ENCODE results near the gene KIF26B.

Gene KIF26B

DNA sequence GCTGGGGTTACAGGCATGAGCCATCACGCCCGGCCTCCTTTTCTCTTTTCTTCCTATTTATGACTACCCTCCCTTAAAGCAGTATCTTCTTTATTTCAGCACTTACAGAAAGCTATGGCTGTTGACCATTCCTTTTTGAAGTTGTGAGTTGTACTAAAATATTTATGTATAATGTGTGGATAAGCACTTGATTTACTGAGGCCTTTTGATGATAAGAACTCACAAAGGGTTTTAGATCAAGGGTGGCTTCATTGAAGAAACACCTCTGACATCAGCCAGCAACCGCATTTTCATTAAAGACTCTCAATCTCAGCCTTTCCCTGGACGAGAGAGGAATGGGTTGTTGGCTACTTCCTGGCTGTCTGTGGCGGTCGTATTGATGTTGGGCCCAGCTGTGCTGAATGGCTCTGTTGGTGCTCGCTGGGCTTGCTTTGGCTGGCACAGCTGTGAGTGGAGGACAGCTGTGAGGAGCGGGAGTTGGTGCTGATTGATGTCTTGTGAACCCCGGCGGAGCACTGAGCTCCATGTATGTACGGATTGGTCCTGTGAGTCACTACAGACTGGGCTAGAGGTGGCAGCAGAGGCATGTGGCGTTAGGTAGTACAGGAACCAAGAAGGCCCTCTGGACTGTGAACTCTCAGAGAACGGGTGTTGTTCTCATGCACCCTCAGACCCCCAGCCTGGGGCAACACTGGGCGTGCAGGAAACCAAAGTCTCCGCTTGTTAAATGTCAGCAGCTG, 208.8 kb downstream of the KIF26B start:
- no peak for DNase-seq

DNA sequence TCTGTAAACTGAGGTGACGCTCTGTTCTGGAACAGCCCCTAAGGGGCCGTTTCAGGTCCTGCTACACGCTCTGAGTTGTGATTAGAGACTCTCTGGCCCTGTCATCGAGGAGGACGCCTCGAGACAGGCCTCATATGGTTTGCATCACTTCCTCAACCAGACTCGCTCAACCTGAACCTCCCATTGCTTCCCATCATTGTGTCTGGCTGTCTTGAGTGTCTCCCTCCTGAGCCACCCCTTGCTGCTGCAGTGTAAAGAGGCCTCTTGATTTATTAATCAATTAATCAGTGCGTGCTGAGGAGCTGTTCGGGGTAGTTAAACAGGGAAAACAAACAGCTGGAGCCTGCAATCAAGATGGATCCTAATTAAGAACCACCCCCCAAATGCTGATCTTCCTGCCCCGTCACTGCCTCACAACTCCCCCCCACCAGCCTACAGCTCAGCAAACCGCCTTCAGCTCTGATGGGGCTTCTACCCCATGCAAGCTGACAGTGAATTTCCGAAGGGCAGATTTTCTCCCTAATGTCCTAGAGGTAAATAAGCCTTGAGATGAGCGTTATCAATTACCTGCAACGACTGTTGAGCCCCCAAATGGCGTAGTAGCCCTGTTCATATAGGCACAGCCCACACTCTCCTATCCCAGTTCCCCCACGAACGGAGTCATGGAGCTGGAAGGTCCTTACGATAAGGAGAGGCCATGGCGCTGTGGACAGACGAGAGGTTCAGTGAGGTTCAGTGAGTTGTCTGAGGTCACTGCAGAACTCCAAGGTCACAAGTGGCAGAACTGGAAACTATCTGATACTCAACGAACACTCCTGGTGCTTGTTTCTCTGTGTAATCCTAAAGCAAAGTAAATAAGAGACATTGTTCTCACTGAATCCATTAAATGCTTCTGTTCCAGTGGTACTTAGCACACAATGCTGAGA, 210.6 kb downstream of the KIF26B start:
- no peak for DNase-seq

DNA sequence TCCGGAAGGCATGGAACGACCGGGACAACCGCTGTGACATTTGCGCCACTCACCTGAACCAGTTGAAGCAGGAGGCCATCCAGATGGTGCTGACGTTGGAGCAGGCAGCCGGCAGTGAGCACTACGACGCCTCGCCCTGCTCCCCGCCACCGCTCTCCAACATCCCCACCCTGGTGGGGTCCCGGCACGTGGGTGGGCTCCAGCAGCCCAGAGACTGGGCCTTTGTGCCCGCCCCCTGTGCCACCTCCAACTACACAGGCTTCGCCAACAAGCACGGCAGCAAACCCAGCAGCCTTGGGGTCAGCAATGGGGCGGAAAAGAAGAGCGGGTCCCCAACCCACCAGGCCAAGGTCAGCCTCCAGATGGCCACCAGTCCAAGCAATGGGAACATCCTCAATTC, 212.1 kb downstream of the KIF26B start:
- no peak for DNase-seq

DNA sequence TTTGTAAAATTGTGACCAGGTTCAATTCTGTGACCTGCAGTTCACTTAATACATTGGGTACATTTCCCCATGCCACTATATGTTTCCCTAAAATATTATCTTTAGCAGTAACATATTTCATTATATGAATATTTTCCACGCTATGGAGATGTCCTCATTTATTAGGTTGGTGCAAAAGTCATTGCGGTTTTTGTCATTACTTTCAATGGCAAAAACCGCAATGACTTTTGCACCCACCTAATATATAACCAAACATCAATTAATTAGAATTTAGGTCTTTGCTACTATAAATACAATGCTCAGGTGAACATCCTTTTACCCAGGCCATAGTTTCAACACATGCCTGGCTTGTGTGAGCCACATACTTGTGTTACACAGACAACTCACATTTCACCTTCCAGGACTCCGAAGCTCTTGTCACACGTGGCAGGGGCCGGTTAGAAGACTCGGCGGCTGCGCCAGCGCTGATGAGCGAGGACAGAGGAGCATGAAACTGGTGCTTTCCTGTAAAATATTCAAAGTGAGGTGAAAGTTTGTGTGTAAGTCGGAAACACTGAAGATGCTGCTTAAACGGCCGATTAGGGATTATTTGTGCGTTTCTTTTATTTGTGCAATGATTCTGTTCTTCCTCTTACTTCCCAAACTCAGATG, 215.5 kb downstream of the KIF26B start:
- no peak for DNase-seq

DNA sequence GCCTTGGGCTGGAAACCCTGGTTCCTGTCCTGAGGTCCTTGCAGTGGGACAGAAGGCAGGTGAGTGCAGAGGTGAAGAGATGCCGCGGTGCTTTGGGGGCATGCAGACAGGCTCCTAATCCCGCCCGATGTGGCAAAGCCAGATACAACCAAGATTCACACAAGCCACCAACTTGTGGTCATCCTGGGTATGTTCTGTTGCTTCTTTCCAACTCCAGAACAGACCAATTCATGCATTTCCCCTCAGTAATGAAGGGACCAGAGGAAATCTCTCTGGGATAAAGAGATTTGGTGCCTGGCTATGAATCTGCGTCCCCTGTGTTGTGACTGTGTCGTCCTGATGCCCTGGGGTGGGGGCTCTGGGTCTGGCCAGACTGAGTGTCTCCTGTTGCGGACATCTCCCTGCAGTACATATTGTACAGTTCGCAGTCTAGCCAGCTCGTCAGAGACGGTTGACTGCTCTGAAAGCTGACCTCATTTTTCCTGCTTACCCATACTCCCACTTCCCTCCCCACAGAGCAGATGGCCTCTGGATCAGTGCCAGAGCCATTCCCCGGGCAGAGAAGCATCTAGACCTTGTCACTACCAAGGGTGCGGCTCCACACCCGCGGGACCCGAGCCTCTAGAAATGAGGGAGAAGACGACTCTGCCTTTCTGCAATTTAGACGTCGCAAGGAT, 216.3 kb downstream of the KIF26B start:
- peak; percentile 71 for DNase-seq

DNA sequence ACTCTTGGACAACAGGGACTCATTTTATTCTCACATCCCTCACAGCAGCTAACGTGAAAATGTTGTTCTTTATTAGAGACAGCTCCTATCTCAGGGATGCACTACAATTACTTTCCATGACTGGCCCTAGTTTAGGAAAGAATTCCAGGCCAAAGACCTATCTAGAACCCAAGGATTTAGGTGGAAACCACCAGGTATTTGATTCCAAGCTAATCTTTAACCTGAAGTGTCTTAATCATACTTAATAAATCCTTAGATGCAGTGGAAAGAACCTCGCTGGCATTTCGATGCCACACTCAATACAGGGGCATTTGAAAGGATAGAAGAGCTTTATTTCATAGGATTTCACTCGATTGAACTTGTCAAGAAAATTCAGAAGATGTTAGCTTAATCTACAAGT, 218.3 kb downstream of the KIF26B start:
- no peak for DNase-seq

DNA sequence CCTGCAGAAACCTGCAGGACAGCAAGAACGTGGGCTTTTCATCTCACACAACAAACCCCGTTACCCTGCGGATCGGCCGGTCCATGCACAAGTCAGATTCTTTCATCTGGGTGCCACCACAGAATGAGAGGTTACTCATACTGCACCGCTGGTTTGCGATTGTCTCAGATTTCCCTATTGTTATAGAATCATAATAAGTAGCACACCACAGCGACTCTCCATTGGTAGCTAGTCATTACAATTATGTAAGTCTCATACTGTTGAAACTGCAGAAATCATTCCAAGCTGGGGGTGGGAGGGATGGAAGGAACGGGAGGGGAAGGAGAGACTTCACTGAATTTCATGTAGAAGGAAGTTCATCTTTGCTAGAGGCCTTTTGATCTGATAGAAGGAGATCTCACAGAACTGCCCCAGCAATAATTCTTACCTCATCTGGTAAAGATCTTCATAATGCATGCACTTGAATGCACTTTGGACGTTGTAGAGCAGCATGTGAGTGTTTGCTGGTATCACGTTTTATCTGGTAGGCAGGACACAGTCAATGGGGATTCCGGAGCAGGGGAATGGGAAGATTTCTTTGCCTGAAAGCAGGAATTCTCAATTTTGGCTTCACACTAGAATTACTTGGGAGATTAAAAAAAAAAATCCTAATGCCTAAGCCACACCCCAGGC, 221.1 kb downstream of the KIF26B start:
- no peak for DNase-seq

DNA sequence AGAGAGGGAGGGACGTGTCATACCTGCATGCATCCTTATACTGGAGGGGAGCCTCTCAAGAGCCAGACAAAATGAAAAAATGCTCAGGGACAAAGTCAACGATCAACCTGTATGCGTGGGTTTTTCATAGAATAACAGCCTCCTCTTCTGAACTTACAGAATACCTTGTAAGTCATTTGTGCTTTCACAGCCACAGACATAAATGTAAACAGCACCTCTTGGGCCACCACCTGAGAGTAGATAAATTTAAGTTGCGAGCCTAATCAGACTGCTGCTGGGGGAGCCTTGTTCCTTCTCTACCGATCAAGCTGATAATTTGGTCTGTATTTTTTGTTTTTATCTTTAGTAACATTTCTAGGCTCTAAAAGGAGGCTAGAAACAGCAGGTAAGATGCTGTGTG, 223.1 kb downstream of the KIF26B start:
- no peak for DNase-seq

DNA sequence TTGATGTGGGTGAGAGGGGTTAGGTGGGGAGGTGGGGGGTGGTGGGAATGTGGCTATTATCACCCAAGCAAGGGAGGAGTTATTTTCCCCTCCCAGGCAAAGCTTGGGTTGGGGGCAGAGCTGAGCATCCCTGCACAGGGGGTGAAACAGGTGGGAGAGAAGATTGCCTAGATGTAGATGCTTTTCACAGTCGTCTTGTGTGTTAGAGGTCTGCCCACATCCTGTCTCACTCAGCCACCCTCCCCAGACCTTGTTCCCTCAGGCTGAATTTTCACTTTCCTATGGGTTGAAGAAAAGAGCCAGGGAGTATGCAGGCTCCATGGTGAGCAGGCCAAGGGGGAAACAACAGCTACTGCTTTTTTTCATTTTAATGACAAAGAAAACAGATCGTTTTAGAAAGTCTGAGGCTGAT, 223.5 kb downstream of the KIF26B start:
- no peak for DNase-seq

DNA sequence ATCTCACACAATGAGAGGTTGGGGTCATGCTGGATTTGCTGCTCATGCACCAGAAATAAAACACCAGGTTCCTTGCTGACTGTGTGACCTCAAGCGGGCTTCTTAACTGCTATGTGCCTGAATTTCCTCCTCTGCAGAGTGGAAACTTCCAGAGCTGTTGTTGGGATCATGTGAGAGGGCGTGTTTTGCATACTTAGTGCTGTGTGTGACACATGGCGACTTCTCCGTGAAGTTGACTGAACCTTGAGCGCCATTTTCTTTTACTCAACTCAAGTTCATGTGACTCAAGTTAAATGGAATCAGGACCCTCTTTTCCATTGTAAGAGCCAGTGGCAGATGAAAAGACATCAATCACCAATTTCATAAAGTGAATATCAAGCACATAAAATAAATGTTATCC, 224.0 kb downstream of the KIF26B start:
- no peak for DNase-seq

DNA sequence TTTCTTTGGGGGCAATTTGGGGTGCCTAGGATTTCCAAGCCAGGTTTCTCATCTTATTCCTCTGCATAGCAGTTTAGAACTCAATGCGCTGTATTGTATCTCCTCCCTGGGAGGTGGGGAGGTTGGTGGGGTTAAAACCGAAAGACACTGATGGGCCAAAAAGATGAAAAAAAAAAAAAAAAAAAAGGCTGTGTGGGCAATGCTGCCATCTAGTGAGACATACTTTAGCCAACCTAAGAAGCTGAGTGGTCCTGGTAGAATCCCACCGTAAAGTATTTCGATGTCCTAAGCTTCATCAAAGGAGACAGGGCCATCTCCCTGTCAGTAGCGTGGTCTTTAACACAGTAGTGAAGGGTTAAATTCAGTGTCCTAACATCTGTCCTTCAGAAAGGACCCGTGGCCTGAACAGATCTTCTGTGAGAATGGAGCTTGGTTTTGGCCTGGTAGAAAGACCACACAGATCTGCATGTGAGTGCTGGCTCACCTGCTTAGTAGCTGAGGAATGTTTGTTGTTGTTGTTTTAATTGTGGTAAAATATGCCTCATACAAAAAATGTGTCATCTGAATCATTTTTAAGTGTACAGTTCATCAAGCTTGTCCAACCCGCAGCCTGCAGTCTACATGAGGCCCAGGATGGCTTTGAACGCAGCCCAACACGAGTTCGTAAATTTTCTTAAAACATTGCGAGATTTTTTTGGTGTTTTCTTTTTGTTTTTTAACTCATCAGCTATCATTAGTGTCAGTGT, 226.2 kb downstream of the KIF26B start:
- DNase-seq: peak; percentile 5

DNA sequence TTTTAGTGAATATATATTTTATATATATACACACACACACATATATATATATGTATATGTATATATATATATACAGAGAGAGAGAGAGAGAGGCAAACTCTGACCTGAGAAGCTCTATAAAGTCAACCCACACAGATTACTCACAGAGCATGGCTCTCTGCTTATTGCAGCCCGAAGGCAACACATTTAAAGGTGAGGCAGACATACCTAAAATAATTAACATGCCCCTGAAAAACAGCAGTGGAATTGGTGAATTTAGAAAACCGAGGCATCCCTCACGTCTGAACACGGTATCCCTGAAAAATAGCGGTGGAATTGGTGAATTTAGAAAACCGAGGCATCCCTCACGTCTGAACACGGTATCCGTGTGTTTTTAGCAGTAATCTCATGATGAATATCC, 228.2 kb downstream of the KIF26B start:
- no peak for DNase-seq

DNA sequence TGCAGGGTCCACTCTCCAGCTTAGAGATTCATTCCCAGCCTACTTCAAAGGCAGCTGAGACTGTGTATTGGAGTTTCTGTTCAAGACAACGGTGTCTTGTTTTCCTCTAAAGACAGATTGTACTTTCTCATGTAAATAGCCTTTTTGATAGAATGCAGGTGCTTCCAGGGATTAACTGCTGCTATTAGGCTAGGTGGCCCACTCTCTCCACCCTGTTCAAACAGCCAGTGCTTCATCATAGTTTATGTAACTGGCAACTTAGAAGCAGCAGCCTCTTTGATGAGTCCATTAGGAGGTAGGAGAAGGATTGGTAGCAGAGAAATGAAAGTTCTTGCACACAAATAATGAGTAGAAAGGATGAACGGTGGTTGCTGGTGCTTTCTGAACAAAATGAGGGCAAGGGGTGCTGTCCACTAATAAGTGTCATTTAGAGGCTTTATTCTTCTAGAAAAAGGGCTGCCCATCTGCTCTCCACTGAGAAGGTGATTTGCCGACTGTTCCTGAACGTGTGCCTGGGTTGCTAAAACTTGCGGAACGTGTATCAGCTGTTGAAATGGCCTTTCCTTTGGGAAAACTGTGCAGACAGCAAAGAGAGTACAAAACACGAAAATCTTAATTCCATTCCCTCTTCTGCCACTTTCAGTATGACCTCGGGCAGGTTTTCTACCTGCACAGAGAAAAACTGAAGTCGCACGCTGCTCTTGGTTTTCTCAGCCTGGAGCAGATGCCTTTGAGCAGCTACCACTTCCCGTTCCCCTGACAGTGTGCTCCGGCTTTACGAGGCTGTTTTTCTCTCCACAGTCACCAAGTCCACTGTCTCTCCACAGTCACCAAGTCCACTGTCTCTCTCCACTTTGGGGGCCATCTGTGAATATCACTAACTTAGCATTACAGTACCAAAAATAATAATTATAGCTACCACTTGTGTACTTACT, 228.9 kb downstream of the KIF26B start:
- DNase-seq: no peak

DNA sequence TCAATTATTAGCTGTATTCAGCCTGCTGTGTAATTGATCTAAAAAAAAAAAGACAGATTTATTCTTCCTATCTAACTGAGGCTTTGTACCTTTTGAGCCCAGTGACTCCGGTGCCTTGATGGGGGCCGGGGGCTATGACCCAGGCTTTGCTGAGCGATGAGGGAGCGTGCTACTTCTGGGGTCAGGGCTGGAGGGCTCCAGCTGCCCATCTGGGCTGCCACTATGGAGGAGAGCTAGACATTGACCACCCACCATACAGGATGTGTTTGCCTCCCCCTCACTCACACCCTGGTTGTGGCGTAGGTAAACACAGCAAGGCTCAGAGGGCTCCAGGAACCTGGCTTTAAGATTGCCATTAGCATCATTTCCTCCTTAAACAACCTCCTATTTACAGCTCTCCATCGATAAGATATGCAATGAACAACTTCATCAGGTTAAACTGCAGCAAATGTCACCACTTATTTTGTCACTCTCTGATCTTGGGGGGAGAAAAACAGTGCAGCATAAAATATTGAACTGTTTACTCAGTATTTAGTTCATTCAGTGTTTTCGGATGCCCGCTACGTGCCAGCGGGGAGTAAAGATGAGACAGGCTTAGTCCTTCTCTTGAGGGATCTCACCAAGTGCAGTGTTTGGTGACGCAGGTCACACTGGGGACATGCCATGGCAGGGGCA, 231.6 kb downstream of the KIF26B start:
- no peak for DNase-seq

DNA sequence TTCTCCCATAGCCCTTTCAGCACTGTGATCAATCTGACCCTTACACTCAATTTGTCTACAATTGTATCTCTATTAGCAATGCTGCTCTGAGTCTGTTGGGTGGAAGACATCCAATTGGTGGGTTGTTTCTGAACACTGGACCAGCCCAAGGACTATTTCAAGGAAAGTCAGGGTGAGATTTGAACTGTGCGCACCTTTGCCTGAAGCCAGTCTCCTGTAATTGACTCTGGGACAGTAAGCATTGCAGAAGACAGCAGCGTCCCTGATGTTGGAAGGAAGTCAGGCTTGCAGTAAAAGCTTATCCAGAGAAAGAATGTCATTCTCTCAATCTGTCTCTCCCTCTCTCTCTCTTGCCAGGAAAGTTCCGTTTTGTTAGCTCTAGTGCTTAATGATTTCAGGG, 233.9 kb downstream of the KIF26B start:
- no peak for DNase-seq

DNA sequence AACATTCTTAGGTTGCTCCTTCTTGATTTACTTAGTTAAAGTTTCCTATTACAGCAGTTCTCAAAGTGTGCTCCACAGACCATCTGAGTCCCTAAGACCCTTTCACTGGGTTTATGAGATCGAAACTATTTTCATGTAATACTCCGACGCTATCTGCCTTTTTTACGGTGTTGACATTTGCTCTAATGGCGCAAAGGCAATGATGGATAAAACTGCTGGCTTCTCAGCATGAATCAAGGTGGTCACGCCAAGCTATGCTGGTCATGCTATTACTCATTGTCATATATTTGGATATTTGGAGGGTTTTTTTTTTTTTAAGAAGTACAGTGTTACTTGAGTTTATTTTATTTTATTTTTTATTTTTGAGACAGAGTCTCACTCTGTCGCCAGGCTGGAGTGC, 235.1 kb downstream of the KIF26B start:
- DNase-seq: no peak

DNA sequence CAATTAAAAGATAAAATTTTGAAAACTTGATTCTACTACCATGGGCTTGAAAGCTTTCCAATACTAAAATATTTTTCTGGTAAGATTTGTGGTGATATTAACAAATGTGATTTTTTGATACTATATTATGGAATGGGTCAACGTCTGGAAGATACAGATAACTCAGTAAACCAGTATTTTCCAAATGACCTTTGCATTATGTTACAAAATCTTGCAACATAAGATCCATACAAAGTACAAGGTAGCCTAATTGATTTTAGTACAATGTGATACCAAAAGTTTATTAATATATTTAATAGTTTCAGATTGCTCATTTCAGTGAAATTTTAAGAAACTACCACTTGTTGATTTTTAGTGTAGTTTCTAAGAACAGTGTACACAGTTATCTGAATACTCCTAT, 236.2 kb downstream of the KIF26B start:
- DNase-seq: no peak

DNA sequence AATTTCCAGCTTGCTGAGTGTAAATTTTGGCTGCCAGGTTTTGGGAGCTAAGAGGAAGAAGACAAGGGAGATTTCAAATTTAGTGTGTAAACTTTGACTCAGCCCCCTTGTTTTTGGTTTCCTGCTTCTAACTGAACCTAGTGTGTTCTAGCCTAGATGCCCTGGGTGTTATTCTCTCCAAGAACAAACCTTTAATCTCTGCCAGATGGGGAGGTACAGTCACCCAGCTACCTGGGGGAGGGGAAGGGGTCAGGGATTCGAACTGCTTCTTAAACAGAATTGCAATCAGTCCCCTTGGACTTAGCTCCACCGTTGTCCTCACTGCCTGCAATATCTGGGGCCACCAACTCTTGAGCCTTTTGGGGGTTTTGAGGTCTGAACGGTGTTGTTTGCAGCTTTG, 238.9 kb downstream of the KIF26B start:
- DNase-seq: no peak

DNA sequence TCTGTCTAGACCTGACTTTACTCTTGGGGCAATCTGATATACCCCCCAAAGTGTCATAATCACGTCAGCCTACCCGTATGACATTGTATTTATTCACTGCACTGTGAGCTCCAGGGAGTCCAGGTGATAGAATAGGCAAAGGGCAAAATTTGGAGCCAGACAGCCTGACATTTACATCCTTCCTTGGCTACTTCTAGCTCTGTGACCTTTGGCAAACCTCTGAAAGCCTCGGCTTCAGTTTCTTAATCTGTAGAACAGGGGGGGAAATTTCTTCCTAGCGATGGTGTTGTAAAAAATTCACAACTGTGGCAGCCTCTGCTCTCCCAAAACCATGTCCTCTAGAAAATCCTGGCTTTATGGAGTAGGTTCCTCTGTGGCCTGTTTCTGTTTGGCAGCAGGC, 240.9 kb downstream of the KIF26B start:
- DNase-seq: no peak

DNA sequence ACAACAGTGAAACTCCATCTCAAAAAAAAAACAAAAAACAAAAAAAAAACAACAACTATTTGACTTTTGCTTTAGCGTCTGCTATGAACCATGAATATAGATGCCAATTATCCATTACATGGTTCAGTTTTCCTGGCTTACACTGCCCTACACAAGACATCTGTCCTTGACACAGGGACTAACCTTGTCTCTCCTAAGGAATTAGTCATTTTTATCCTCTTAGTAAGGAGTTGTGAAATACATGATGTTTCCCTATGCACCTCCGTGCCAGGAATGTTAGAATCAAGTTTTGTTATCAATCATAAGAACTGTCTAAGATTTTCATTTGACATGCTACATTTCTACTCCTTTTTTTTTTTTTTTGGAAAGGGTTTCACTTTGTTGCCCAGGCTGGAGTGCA, 241.8 kb downstream of the KIF26B start:
- no peak for DNase-seq
